HTR-8/SVneo (cell line): ENCODE measurements around the gene KDM5B.
"Not testable (repeated sequence)": the region's sequence is repeated elsewhere in the genome, so short reads cannot be mapped to it uniquely, and the experiment has no call there.

Experiments
- DNase-seq: peaks from one replicate; pipeline ENCODE4 v3.0.0; 2011; ENCODE audit warnings: low spot score, mixed read lengths; ENCODE audit not compliant: insufficient read length
- FAIRE-seq: peaks from 2 replicates; lab custom pipeline; 2011; peaks lifted over from hg19 to GRCh38; lab: Jason Lieb, UNC

KDM5B gene

DNA sequence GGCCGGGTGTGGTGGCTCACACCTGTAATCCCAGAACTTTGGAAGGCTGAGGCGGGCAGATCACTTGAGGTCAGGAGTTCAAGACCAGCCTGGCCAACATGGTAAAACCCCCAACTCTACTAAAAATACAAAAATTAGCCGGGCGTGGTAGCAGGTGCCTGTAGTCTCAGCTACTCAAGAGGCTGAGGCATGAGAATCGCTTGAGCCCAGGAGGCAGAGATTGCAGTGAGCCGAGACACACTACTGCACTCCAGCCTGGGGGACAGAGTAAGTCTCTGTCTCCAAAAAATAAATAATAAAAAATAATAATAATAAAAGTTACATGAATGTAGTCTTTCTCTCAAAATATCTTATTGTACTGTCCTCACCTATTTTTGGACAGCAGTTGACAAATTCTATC, 13.3 kb downstream of the KDM5B start:
- DNase-seq, FAIRE-seq: not testable (repeated sequence)

DNA sequence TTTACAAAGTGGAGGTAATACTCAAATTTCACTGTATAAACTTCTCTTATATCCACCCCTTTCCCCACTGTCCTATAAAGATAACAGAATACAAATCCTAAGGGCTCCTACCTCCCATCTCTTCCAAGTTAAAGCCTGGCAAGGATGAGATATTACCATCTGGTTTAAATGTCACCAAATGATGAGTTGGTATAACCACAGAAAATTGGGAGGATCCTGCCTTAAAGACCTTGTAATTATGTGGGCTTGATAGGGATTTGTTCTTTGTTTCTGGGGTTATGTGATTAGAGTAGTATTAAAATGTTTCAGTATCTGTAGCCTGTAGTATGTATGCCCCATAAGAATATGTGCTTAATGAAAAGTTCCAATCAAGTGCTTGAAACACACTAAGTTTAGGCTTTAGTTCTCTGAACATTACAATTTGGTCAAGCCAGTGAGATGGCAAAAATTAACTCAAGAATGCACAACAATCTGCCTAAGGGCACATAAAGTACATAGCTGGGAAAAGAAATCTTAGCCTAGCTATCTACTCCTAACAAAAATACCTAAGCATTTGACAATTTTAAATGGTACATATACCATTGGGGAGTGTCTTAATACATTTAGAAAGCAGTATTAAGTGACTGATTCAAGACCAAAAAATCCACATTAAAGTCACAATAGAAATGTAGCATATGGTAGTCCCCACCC, 14.0 kb downstream of the KDM5B start:
- FAIRE-seq (no peak), DNase-seq (no peak)

DNA sequence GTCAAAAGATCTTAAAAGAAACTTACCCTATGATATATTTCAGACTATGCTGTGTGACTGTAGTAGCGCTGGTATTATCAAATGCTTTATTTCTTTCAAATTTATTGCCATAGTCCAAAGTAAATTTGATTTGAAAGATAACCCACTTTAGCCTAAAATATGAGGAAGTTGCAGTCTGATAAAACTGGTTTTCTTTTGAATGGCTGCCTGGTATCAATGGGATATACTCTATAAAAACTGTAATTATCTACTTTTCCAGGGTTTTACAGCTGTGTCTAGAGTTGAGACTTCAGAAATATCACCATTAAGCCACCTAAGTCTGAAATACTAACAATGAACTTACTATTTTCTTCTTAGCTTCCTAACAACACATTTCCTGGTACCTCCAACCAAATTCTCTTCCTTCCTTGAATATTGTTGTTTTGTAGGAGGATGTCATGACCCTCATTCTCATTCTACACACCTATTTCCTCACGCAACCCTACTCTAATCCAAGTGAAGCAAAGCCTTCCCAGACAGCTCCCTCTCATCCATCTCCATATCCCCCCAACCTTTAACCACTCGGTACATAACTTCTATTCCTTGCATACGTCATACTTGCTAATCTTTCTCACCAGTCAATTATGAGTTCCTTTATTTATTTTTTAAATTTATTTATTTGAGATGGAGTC, 17.0 kb downstream of the KDM5B start:
- DNase-seq (no peak), FAIRE-seq (no peak)

DNA sequence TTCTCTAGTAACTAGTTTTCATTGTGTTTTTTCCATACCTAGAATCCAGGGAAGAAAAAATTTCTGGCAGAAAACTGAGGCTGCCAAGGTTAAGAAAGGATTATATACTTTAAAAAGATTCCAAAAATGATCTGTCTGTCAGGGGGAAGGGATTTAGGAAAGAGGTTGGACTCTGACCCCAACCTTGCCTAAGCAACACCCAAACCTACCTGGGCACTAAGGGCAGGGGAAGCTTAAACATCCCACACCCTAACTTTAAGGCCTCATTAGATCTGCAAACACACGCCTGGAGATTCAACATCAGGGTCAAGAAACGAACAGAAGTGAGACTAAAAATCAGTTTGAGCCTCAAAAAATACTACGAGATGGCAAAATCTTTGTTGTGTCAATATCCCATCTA, 19.4 kb downstream of the KDM5B start:
- DNase-seq: no peak
- no peak for FAIRE-seq

DNA sequence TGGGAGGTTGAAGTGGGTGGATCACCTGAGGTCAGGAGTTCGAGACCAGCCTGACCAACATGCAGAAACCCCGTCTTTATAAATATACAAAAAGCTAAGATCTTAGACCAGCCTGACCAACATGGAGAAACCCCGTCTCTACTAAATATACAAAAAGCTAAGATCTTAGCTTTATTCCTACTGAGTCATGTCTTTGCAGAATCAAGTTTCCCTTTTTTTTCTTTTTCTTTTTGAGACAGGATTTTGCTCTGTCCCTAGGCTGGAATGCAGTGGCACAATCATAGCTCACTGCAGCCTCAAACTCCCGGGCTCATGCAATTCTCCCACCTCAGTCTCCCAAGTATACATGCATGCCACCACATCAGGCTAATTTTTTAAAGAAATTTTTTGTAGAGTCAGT, 21.4 kb downstream of the KDM5B start:
- no peak for FAIRE-seq
- DNase-seq: no peak

DNA sequence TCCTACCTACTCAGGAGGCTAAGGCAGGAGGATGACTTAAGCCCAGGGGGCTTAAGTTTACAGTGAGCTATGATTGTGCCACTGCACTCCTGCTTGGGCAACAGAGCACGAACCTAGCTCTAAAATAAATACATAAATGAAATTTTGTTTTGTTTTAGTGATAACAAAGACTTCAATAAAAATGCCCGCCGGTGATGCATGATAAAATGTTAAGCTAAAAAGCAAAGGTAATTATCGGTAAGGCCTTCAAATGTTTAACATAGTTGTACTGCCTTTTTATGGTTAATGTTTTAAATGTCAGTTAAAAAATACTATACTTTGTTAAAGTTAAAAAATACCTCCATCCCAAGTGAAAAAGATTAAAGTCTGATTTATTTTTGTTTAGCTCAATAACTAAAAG, 27.0 kb downstream of the KDM5B start:
- FAIRE-seq (no peak), DNase-seq (no peak)

DNA sequence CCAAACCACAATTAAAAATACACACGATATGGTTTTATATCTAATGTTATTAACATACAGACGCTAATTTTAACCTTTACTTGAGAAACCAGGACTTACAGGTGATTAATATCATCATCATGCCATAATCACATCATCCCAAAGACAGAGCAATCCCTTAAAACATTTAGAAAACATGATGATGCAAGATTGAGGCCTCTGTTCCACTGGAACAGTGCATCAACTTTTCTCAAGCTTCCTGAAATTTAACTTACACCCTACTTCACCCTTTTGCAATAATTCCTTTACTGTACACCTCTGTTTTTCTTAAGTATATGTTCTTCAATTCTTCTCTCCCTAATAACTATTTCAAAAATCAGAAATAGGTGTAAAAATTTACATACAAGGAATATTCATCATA, 38.1 kb downstream of the KDM5B start:
- FAIRE-seq (no peak), DNase-seq (no peak)

DNA sequence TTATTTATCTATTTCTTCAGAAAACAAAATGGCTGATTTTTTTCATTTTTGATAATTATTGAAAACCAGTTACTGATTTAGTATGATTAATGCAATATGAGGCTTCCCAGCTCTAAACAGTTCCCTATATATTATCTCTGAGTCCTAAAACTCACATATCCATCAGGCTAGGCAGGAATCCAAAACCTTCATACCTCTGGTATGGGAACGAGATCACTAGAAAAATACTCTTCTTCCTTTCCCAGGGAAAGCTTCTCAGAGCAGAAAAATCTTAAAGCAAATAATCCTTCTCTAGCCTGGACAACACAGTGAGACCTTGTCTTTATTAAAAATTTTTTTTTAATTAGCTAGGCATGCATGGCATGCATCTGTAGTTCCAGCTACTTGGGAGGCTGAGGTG, 42.5 kb downstream of the KDM5B start:
- FAIRE-seq (no peak), DNase-seq (no peak)

DNA sequence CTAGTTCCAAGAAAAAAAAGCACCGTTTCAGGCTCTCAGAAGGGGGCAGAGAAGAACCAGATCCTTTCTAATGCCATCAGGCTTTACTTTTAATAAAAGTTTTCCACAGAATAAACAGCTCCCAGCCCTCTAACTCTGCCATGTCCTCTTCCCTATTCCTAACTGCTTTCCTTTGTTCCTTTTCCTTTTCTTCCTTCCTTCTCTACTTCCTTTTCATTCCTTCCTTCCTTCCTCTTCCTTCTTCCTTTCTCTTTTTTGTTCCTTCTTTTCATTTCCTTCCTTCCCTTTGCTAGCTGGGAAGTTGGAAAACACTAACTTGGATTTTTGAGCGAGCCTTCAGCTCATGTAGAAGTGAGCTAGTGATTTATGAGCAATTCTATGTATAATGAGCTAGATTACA, 46.2 kb downstream of the KDM5B start:
- FAIRE-seq (no peak), DNase-seq (no peak)

DNA sequence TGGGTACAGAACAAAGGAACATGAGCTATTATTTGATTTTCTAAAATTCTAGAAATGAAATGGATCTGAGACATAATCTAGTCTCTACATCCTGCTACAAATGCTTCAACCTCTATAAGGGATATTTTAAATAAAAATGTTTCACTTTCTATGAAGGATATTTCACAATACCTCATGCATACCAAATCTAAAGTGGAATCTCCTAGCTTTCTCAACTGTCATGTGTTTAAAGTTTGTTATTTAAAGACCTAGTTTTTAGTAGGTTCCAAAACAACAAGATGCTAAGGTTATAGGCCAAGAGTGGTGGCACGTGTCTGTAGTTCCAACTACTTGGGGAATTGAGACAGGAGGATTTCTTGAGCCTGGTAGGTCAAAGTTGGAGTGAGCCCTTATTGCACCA, 47.6 kb downstream of the KDM5B start:
- FAIRE-seq: no peak

DNA sequence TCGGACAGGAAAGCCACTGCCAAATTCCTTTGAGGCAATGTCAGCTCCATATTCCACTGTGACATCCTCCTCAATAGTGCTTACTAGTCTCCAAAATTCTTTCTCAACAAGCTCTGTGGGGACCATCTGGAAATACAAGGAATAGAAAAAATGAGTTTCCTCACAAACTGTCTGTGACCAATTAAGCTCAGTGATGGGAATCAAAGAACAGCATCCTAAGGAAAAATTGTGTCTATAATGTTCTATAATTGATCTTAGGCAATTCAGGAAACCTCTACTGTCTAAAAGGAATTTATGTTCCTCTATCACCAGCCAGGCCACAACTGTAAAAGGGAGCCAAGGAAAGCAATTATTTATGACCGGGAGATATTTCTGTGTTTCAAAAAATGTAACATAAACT, 51.8 kb downstream of the KDM5B start:
- FAIRE-seq (no peak), DNase-seq (no peak)

More for the DNA sequence above, 47.6 kb downstream of the KDM5B start:
- DNase-seq: no peak

DNA sequence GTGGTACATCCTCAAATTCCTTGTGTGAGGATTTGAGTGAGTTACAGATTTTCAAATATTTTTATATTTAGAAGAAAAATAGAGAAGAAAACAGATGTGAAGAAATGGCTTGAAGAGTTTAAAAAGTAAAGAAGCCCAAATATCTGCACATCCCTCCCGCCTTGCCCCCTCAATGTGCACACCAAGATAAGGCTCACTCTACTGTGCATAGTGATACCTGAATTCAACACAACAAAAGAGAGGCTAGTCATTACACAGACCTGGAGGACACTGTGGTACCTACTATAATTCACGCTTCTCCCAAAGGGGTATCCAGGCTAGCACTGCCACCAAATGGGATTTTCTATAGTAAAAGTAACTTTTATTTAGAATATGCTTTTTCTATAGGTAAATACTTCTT, 53.9 kb downstream of the KDM5B start:
- FAIRE-seq: no peak
- no peak for DNase-seq

DNA sequence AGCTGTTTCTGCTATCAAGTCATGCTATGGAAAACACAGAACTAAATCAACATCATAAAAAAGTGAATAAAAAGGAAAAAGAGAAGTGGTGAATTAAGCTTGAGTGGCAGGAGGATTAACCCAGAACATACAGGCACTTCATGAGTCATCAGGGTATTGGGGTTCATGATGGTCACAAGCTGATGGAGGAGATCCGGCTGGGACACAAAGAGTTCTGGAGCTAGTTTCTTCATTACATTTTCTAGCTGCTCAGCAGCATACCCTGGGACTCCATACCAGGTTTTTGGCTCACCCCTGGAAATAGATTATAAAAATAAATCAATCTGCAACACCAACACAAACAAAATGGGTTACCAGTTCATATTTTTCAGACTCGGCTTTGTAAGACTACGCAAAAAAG, 55.4 kb downstream of the KDM5B start:
- FAIRE-seq (no peak), DNase-seq (no peak)

DNA sequence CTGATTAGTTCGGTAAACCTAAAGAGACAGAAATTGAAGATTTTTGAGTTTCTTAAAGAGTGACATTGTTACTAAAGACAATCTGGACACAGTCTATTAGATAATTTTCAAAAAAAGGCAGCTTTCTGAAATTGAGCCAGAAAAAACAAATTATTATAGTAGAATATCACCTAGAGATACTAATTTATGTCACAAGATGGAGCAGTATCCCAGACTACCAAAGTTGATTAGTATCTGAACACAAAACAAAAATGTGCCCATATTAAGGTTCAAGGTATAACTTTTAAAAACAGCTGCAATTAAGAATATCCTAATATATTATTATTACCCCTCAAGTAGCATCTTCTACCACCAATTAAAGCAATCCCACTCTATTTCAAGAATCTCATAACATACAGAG, 57.5 kb downstream of the KDM5B start:
- FAIRE-seq (no peak), DNase-seq (no peak)

DNA sequence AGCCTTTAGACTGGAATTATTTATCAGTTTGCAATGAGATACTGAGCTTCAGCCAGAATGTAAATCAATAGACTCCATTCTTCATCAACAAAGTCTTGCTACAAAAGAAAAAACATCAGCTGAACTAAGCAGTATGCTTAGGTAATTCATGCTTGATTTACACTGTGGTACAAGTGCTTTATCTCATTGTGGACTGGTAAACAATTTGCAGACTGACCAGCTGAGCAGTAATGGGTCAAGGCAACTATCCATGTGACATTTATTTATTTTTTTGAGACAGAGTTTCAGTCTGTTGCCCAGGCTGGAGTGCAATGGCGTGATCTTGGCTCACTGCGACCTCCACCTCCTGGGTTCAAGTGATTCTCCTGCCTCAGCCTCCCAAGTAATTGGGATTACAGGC, 58.2 kb downstream of the KDM5B start:
- no peak for DNase-seq
- FAIRE-seq: no peak

DNA sequence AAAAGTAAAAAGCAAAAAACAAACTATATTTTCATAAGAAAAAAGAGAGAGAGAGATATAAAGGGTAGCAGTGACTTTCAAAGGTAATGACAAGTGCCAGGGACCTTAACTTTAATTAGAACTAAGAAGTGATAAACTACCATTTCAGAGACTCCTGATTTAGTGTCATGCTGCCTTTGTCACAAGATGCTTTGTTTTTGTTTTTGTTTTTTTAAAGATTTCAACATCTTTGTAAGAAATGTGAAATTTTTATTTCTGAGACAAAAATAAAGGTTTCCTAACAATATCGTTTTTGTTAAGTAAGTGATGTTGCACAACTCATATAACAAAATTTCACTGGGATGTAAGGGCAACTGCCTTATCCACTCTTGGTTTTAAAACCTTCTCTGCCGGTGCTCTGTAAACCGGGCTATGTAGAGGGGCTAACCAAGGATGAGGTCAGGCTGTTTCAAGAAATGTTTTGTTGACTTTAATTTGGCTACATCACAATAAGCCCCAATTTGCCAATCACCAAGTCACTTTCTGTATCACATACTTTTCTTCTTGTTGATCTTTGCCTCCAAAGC, 62.8 kb downstream of the KDM5B start:
- DNase-seq: no peak
- no peak for FAIRE-seq

DNA sequence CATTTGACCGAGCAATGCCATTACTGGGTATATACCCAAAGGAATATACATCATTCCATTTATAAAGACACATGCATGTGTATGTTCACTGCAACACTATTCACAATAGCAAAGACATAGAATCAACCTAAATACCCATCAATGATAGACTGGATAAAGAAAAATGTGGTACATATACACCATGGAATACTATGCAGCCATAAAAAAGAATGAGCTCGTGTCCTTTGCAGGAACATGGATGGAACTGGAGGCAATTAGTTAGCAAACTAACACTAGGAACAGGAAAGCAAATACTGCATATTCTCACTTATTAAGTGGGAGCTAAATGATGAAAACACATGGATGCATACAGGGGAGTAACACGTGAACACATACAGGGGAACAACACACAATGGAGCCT, 63.5 kb downstream of the KDM5B start:
- FAIRE-seq: not testable (repeated sequence)

DNA sequence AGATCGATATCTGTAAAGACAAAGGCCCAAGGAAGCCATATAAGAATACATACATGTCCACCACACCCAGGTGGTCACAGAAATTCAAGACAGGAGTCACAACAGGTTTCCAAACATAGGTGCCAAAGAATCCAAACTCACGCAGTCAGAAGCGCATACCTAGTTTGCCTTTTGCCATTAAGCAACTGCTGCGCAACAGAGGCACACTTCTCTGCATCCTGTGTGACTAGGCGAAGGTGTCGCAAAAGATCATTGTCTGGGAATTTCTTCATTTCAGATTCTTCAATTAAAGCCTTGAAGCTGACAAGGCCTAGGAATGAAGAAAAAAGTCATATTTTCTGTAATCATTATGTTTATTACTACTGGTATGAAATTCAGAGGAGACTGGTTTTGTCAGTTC, 65.7 kb downstream of the KDM5B start:
- FAIRE-seq (no peak), DNase-seq (no peak)

More for the DNA sequence above, 63.5 kb downstream of the KDM5B start:
- not testable (repeated sequence) for DNase-seq

DNA sequence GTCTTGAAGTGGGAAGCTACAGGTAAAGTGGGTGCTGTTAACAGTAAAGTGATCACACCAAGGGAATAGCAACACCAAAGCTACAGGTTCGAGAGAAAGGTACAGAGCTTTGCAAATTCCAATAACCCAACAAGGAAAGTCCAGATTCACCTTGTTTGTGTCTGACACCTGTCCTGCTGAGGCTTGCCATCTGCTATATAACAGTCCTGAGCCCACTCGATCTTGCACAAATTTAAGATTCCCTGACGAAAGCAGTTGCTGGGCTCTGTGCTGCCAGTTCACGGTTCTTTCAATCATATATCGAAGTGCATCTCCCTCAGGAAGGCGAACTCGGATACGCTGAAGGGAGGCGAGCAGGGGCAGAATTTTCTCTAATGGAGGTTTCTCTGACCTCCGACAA, 75.0 kb downstream of the KDM5B start:
- DNase-seq (no peak), FAIRE-seq (no peak)

DNA sequence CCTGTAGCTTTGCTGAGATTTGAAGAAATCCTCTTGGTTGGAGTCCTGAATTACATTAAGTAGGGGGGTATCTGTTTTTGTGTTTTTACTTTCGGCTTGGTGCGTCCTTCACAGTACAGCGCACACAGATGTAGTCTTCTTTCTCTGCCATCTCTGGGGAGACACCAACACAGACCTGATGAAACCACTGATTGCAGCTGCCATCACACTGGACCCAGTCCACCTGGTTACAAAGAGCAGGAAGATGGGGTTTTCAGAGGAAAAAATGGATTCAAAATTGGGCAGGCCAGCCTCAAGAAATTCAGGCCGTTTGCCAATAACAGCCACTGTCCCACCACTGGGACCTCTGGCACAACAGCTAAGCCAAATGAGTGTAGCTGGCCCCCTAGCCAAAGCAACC, 79.3 kb downstream of the KDM5B start:
- FAIRE-seq: no peak

DNA sequence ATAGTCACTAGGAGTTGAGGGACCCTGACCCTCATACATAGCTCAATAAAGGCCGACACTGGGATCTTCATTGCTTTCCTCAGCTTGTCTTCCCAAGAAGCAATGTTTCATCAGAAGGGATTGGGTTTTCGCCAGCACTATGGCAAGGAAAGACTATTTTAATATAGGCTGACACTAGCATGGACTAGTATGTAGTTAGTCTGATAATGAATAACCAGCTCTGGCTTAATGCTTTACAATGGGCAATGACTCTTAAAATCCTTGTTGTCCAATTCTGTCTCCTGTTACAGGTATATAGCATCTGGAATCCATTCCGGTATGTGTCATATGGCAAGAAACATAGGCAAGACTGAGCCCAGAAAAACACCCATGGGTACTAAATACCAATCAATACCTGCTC, 82.7 kb downstream of the KDM5B start:
- FAIRE-seq (no peak), DNase-seq (no peak)

More for the DNA sequence above, 79.3 kb downstream of the KDM5B start:
- DNase-seq: no peak

DNA sequence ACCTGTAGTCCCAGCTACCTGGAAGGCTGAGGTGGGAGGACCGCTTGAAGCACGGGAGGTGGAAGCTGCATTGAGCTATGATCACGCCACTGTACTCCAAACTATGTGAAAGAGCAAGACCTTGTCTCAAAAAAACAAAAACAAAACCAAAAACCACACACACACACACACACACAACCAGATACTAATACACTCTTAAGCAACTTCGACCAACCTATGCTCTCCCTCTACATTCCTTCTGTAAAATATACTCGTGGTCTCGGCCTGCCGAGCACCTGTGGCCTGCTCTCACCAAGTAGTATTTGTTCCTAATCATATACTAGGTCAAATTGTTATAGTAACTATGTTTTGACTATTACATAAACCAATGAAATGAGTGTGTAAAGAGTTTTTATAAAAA, 84.5 kb downstream of the KDM5B start:
- DNase-seq: no peak
- FAIRE-seq: no peak
